ENCODE measurements around the gene AKAP8. TPM values are rescaled to one million over a fixed set of nuclear protein-coding genes. Genes with fewer than 3 reads are reported as not detected.
"Not testable (repeated sequence)": the region's sequence is repeated elsewhere in the genome, so short reads cannot be mapped to it uniquely, and the experiment has no call there.

AKAP8 gene
- total and polyA plus RNA-seq, 2 experiments from 2014 or later: 13.4 to 14.6 TPM

- WGBS, 2 experiments (ENCODE audit: low coverage in 1 of 2, low lambda C conversion rate in 2 of 2, missing lambda C conversion rate in 2 of 2): 91 to 95% methylated on average over 46 to 50 of the region's 50 CpGs
- no peak overlapping the region for H3K9ac ChIP-seq
- peaks cover 20% of the 10 kb centered on the region for H3K36me3 ChIP-seq (ENCODE audit: low read depth)
- H3K9me2 ChIP-seq (ENCODE audit: insufficient read depth): no peaks in the 10 kb centered on the region
- TF ChIP-seq EZH2phosphoT487 (IDR thresholded peaks at IDR 0.05; ENCODE audit: insufficient read depth, low read depth): no peak
- no peak overlapping the region for H3K4me3 ChIP-seq
- no peaks in the 10 kb centered on the region; the same call in 1 of the 2 replicates for H4K20me1 ChIP-seq (ENCODE audit: insufficient read depth)
- H3K4me2 ChIP-seq (ENCODE audit: unreplicated experiment): no peak overlapping the region
- peaks cover 53% of the 10 kb centered on the region for H3K79me2 ChIP-seq (ENCODE audit: insufficient read depth)
- no peaks in the 10 kb centered on the region for H3K27me3 ChIP-seq (replicated peaks; ENCODE audit: insufficient read depth)
- H3K4me1 ChIP-seq (ENCODE audit: insufficient read depth): peaks cover 6% of the 10 kb centered on the region
- no peaks in the 10 kb centered on the region for H3K9me3 ChIP-seq (ENCODE audit: low read depth)
- peaks cover 18% of the 10 kb centered on the region for H3F3A ChIP-seq (ENCODE audit: insufficient read depth)
- DNase-seq: no peak
- no peak overlapping the region for H2AFZ ChIP-seq
- in situ Hi-C loops (cut with MboI): no loop called here
- H3K27ac ChIP-seq: no peak overlapping the region
Observed at GRCh38 chr19:15398501-15399233, 19.1 kb upstream of the AKAP8 start.

DNA sequence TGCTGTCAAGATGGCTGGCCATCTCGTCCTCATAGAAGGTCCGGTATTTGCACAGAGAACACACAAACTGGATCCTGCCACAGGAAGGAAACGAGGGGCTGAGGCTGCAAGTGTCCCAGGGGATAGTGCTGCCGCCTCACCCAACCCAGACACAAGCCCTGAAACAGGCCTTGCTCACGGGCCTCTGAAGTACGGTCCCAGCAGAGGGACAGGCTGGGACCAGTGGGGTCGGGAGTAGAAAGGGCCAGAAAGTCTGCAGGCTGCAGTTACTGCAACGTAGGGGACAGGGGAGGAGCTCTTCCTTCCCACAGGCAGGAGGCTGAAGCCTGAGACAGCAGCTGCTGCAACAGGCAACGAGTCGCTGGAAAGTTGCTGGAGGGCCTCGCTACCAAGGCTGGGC lies 18.2 kb upstream of the AKAP8 start:
- peaks cover 8% of the 10 kb centered on the region for H3K4me1 ChIP-seq (ENCODE audit: insufficient read depth)
- H3K27me3 ChIP-seq (replicated peaks; ENCODE audit: insufficient read depth): no peaks in the 10 kb centered on the region
- H3K4me3 ChIP-seq: no peak overlapping the region
- peaks cover 22% of the 10 kb centered on the region for H3K36me3 ChIP-seq (ENCODE audit: low read depth)
- H3K4me2 ChIP-seq (ENCODE audit: unreplicated experiment): no peak overlapping the region
- WGBS, 2 experiments (ENCODE audit: low coverage in 1 of 2, low lambda C conversion rate in 2 of 2, missing lambda C conversion rate in 2 of 2): 93 to 97% methylated on average over 11 of the region's 11 CpGs
- H3K9me3 ChIP-seq (ENCODE audit: low read depth): no peaks in the 10 kb centered on the region
- TF ChIP-seq EZH2 (IDR thresholded peaks at IDR 0.05; ENCODE audit: insufficient read depth, poor library complexity, severe bottlenecking) (no peak), EZH2phosphoT487 (IDR thresholded peaks at IDR 0.05; ENCODE audit: insufficient read depth, low read depth) (no peak)
- H4K20me1 ChIP-seq (ENCODE audit: insufficient read depth): no peaks in the 10 kb centered on the region; the same call in 1 of the 2 replicates
- no peak overlapping the region for H3K27ac ChIP-seq
- in situ Hi-C loops (cut with MboI): no loop called here
- no peaks in the 10 kb centered on the region for H3K9me2 ChIP-seq (ENCODE audit: insufficient read depth)
- peaks cover 52% of the 10 kb centered on the region for H3K79me2 ChIP-seq (ENCODE audit: insufficient read depth)
- H2AFZ ChIP-seq: no peak overlapping the region
- H3F3A ChIP-seq (ENCODE audit: insufficient read depth): peaks cover 27% of the 10 kb centered on the region
- DNase-seq: no peak
- H3K9ac ChIP-seq: no peak overlapping the region

DNA sequence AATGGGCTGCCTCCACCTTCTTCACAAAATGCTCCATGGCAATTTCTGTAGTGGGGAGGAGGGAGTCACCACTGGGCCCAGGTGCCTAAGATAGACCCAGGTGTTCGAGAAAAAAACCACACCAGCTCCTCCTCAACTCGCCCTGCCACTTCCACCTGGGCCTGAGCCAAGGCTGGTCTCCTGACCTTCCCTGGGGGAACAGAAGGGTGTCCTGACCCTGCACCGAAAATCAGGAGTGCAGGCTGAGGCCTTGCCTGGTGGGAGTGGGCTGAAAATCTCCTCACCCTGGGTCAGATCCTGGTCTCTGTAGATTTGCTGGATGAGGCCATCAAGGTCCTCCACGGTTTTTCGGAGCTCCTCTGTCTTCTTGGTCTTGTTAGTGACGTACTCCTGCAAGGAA lies 17.6 kb upstream of the AKAP8 start:
- Histone ChIP-seq H3K4me1 (ENCODE audit: insufficient read depth) (peaks cover 8% of the 10 kb centered on the region), H3K9me2 (ENCODE audit: insufficient read depth) (no peaks in the 10 kb centered on the region), H3K4me3 (no peak overlapping the region), H3K27ac (no peak overlapping the region), H2AFZ (no peak overlapping the region), H3F3A (ENCODE audit: insufficient read depth) (peaks cover 27% of the 10 kb centered on the region), H4K20me1 (ENCODE audit: insufficient read depth) (no peaks in the 10 kb centered on the region; the same call in 1 of the 2 replicates), H3K27me3 (replicated peaks; ENCODE audit: insufficient read depth) (no peaks in the 10 kb centered on the region), H3K36me3 (ENCODE audit: low read depth) (peaks cover 23% of the 10 kb centered on the region), H3K4me2 (ENCODE audit: unreplicated experiment) (no peak overlapping the region), H3K9me3 (ENCODE audit: low read depth) (no peaks in the 10 kb centered on the region), H3K79me2 (ENCODE audit: insufficient read depth) (peaks cover 52% of the 10 kb centered on the region), H3K9ac (no peak overlapping the region)
- 99 to 100% methylated on average over 6 of the region's 6 CpGs for WGBS, 2 experiments (ENCODE audit: low coverage in 1 of 2, low lambda C conversion rate in 2 of 2, missing lambda C conversion rate in 2 of 2)
- TF ChIP-seq EZH2 (IDR thresholded peaks at IDR 0.05; ENCODE audit: insufficient read depth, poor library complexity, severe bottlenecking) (no peak), EZH2phosphoT487 (IDR thresholded peaks at IDR 0.05; ENCODE audit: insufficient read depth, low read depth) (no peak)
- no peak for DNase-seq
- in situ Hi-C loops (cut with MboI): no loop called here

- H3K4me1 ChIP-seq (ENCODE audit: insufficient read depth): peaks cover 8% of the 10 kb centered on the region
- no peaks in the 10 kb centered on the region for H3K27me3 ChIP-seq (replicated peaks; ENCODE audit: insufficient read depth)
- H3K9me3 ChIP-seq (ENCODE audit: low read depth): no peaks in the 10 kb centered on the region
- H4K20me1 ChIP-seq (ENCODE audit: insufficient read depth): no peaks in the 10 kb centered on the region; the same call in 1 of the 2 replicates
- H2AFZ ChIP-seq: no peak overlapping the region
- no peak overlapping the region for H3K27ac ChIP-seq
- H3K9me2 ChIP-seq (ENCODE audit: insufficient read depth): no peaks in the 10 kb centered on the region
- TF ChIP-seq EZH2phosphoT487 (IDR thresholded peaks at IDR 0.05; ENCODE audit: insufficient read depth, low read depth): no peak
- no peak for TF ChIP-seq EZH2 (IDR thresholded peaks at IDR 0.05; ENCODE audit: insufficient read depth, poor library complexity, severe bottlenecking)
- no peak overlapping the region for H3K9ac ChIP-seq
- H3K4me2 ChIP-seq (ENCODE audit: unreplicated experiment): no peak overlapping the region
- peaks cover 23% of the 10 kb centered on the region for H3K36me3 ChIP-seq (ENCODE audit: low read depth)
- DNase-seq: no peak
- peaks cover 50% of the 10 kb centered on the region for H3K79me2 ChIP-seq (ENCODE audit: insufficient read depth)
- in situ Hi-C loops (cut with MboI): no loop called here
- 97 to 100% methylated on average over 3 of the region's 3 CpGs for WGBS, 2 experiments (ENCODE audit: low coverage in 1 of 2, low lambda C conversion rate in 2 of 2, missing lambda C conversion rate in 2 of 2)
- H3F3A ChIP-seq (ENCODE audit: insufficient read depth): peaks cover 27% of the 10 kb centered on the region
- no peak overlapping the region for H3K4me3 ChIP-seq
Observed at GRCh38 chr19:15396436-15396835, 16.8 kb upstream of the AKAP8 start.

- in situ Hi-C loops (cut with MboI); H3K9ac ChIP-seq: not testable (repeated sequence)
- peaks cover 19% of the 10 kb centered on the region for H3K36me3 ChIP-seq (ENCODE audit: low read depth)
Observed at GRCh38 chr19:15395251-15395650, 15.7 kb upstream of the AKAP8 start.

More at GRCh38 chr19:15395251-15395650, 15.7 kb upstream of the AKAP8 start:
- not testable (repeated sequence) for H3K27me3 ChIP-seq (replicated peaks; ENCODE audit: insufficient read depth); H3K9me3 ChIP-seq (ENCODE audit: low read depth); H4K20me1 ChIP-seq (ENCODE audit: insufficient read depth); H3K9me2 ChIP-seq (ENCODE audit: insufficient read depth); H2AFZ ChIP-seq; H3K4me3 ChIP-seq; DNase-seq; H3K27ac ChIP-seq; H3K4me1 ChIP-seq (ENCODE audit: insufficient read depth); H3K4me2 ChIP-seq (ENCODE audit: unreplicated experiment)
- WGBS, 2 experiments (ENCODE audit: low coverage in 1 of 2, low lambda C conversion rate in 2 of 2, missing lambda C conversion rate in 2 of 2): 92 to 96% methylated on average over 17 of the region's 17 CpGs
- Histone ChIP-seq H3F3A (ENCODE audit: insufficient read depth) (peaks cover 27% of the 10 kb centered on the region), H3K79me2 (ENCODE audit: insufficient read depth) (peaks cover 47% of the 10 kb centered on the region)
